A549 (cell line): ENCODE measurements around the gene FUBP1. TPM values are rescaled to one million over a fixed set of nuclear protein-coding genes. Genes with fewer than 3 reads are reported as not detected.
A peak's percentile ranks its signal among the peaks of the same experiment; 100 is the strongest.

Experiments used
- ATAC-seq, 2 experiments: fragments of 200-7000 bp in 1 of 2; fragments of >200 bp in 1 of 2; cut with Nextera tagmentation in 1 of 2; cut with Tn5 transposase in 1 of 2; 3 replicates each; pipeline versions ENCODE4 v1.8.0 to v1.9.1; 2018 to 2020; ENCODE audit warnings: mild to moderate bottlenecking in 1 of 2, moderate library complexity in 1 of 2
- CTCF ChIA-PET: fragments of 300-600 bp; sonication (Branson Sonifier 250); formaldehyde crosslinking; extraction: SDS; loops from one replicate; lab custom pipeline; 2021; ENCODE audit warnings: antibody characterized with exemption, inconsistent platforms; lab: Yijun Ruan, JAX
- POLR2A ChIA-PET: fragments of 350-600 bp; formaldehyde crosslinking; extraction: SDS; loops from one replicate; lab custom pipeline; 2021; ENCODE audit warnings: antibody characterized with exemption, inconsistent platforms; lab: Yijun Ruan, JAX
- DNase-seq, 2 experiments: peaks; one replicate each; pipeline versions ENCODE4 v3.0.0 to v3.0.0-alpha.2; 2011 to 2016; ENCODE audit warnings: low read depth in 1 of 2, low spot score in 1 of 2
- FAIRE-seq: peaks from 2 replicates; lab custom pipeline; 2011; peaks lifted over from hg19 to GRCh38; lab: Jason Lieb, UNC
- H3K27ac ChIP-seq, 2 experiments: fragments of >200 bp; sonication (Bioruptor Twin); formaldehyde crosslinking; 3 replicates each; pipeline ENCODE4 v1.5.1; 2016 to 2017
- H3K4me1 ChIP-seq: fragments of >200 bp; sonication (Bioruptor Twin); formaldehyde crosslinking; 3 replicates; pipeline ENCODE4 v1.6.1; 2016
- H3K4me2 ChIP-seq: fragments of >200 bp; sonication (Bioruptor Twin); formaldehyde crosslinking; 3 replicates; pipeline ENCODE4 v1.6.1; 2016
- H3K4me3 ChIP-seq: fragments of >200 bp; sonication (Bioruptor Twin); formaldehyde crosslinking; 3 replicates; pipeline ENCODE4 v1.5.1; 2016
- H3K9me3 ChIP-seq: fragments of >200 bp; sonication (Bioruptor Twin); formaldehyde crosslinking; 3 replicates; pipeline ENCODE4 v1.6.1; 2016
- BCL3 ChIP-seq: fragments of >200 bp; sonication (Bioruptor Twin); formaldehyde crosslinking; IDR thresholded peaks from 3 replicates; pipeline ENCODE4 v1.6.1; 2016
- EHMT2 ChIP-seq: fragments of 200-600 bp; sonication (generic); IDR thresholded peaks from 2 replicates; pipeline ENCODE4 v1.6.1; 2016; ENCODE audit warnings: antibody characterized with exemption, low read depth, mild to moderate bottlenecking, moderate library complexity
- ELK1 ChIP-seq: fragments of 150-350 bp; IDR thresholded peaks from 2 replicates; pipeline ENCODE4 v1.6.1; 2014; ENCODE audit warnings: low read depth, mild to moderate bottlenecking, low read length
- EP300 ChIP-seq, 2 experiments: fragments of >200 bp; sonication (Bioruptor Twin); formaldehyde crosslinking; IDR thresholded peaks; 2 replicates in 1 of 2; 3 replicates in 1 of 2; pipeline ENCODE4 v1.6.1; 2016 to 2017
- FOSB ChIP-seq: fragments of 250-450 bp; sonication (Bioruptor Pico); IDR thresholded peaks from 2 replicates; pipeline ENCODE4 v1.5.0; 2020; ENCODE audit warnings: mild to moderate bottlenecking, moderate library complexity
- GATA3 ChIP-seq: IDR thresholded peaks from 2 replicates; pipeline ENCODE4 v1.6.1; 2012; ENCODE audit warnings: borderline replicate concordance
- HDAC2 ChIP-seq: fragments of 200-600 bp; sonication (generic); IDR thresholded peaks from 2 replicates; pipeline ENCODE4 v1.6.1; 2016
- HES2 ChIP-seq: fragments of >200 bp; sonication (Bioruptor Twin); formaldehyde crosslinking; IDR thresholded peaks from 2 replicates; pipeline ENCODE4 v1.6.1; 2016
- HOXB13 ChIP-seq: fragments of 250-450 bp; sonication (Bioruptor Pico); IDR thresholded peaks from 2 replicates; pipeline ENCODE4 v1.5.0; 2020; ENCODE audit warnings: low read depth, mild to moderate bottlenecking, moderate library complexity
- JUNB ChIP-seq: fragments of >200 bp; sonication (Bioruptor Twin); formaldehyde crosslinking; IDR thresholded peaks from 2 replicates; pipeline ENCODE4 v1.6.1; 2016
- KDM5A ChIP-seq: fragments of 200-600 bp; sonication (generic); IDR thresholded peaks from 2 replicates; pipeline ENCODE4 v1.6.1; 2016; ENCODE audit warnings: antibody characterized with exemption, mild to moderate bottlenecking
- MAX ChIP-seq: IDR thresholded peaks from 2 replicates; pipeline ENCODE4 v1.6.1; 2012
- MAZ ChIP-seq: fragments of 150-350 bp; IDR thresholded peaks from 2 replicates; pipeline ENCODE4 v1.6.1; 2014; ENCODE audit warnings: antibody characterized with exemption, low read depth, low read length, borderline replicate concordance
- MYC ChIP-seq: IDR thresholded peaks from 2 replicates; pipeline ENCODE4 v1.6.1; 2012; ENCODE audit warnings: mild to moderate bottlenecking, inconsistent platforms, low read length, improper control_type of control experiment, borderline replicate concordance
- NPAS2 ChIP-seq: fragments of 250-450 bp; sonication (Bioruptor Pico); IDR thresholded peaks from 2 replicates; pipeline ENCODE4 v1.8.0; 2022; ENCODE audit warnings: mild to moderate bottlenecking, moderate library complexity, borderline replicate concordance
- NR3C1 ChIP-seq: fragments of >200 bp; sonication (Bioruptor Twin); formaldehyde crosslinking; IDR thresholded peaks from 3 replicates; pipeline ENCODE4 v1.6.1; 2017
- PHF8 ChIP-seq: fragments of 200-600 bp; sonication (generic); IDR thresholded peaks from 2 replicates; pipeline ENCODE4 v1.6.1; 2016; ENCODE audit warnings: low read depth, mild to moderate bottlenecking, antibody characterized with exemption, moderate library complexity, borderline replicate concordance
- POLR2A ChIP-seq: IDR thresholded peaks from 2 replicates; pipeline ENCODE4 v1.6.1; 2012; ENCODE audit warnings: mild to moderate bottlenecking, low read length
- RNF2 ChIP-seq: fragments of 200-600 bp; sonication (generic); IDR thresholded peaks from 2 replicates; pipeline ENCODE4 v1.6.1; 2016; ENCODE audit warnings: low read depth, mild to moderate bottlenecking, antibody characterized with exemption, moderate library complexity, borderline replicate concordance
- SREBF2 ChIP-seq: fragments of 450-650 bp; IDR thresholded peaks from 2 replicates; pipeline ENCODE4 v1.6.1; 2014; ENCODE audit warnings: mild to moderate bottlenecking, moderate library complexity
- TP53 ChIP-seq: fragments of 250-450 bp; sonication (Bioruptor Pico); IDR thresholded peaks from 2 replicates; pipeline ENCODE4 v1.5.0; 2021; ENCODE audit warnings: mild to moderate bottlenecking, moderate library complexity
- ZFP36 ChIP-seq: fragments of 450-650 bp; IDR thresholded peaks from 2 replicates; pipeline ENCODE4 v1.6.1; 2014; ENCODE audit warnings: borderline replicate concordance; ENCODE audit not compliant: partially characterized antibody
- ZSCAN20 ChIP-seq: fragments of 250-450 bp; sonication (Bioruptor Pico); IDR thresholded peaks from 2 replicates; pipeline ENCODE4 v1.8.0; 2022; ENCODE audit warnings: mild to moderate bottlenecking, moderate library complexity
- WGBS: methylation state at CpG from one replicate; pipeline ENCODE4 v1.1.6; 2017; ENCODE audit errors: missing lambda C conversion rate; 5-methylcytosine and 5-hydroxymethylcytosine counted together
- polyA plus RNA-seq, 4 experiments: library from polyadenylated mRNA; depleted of rRNA in 3 of 4; stranded (reverse); fragments of >200 nt; fragmentation: RNase III in 1 of 4; extraction: RNeasy Plus Mini Kit Qiagen cat#74134 plus additional on column Dnase treatment in 1 of 4; gene quantifications; 2 replicates in 3 of 4; 3 replicates in 1 of 4; pipeline ENCODE4 v1.2.3, GENCODE V29; 2011 to 2017

FUBP1 gene
- polyA plus RNA-seq, 2 of the 4 experiments (the other 2 are of a cell fraction): 128 to 183 TPM

- DNase-seq (no peak), FAIRE-seq (no peak), ATAC-seq (no peak; a peak in 1 of 6 replicates)
- no peaks in the 10 kb centered on the region for H3K4me1 ChIP-seq
- no peak overlapping the region for H3K4me2 ChIP-seq
- no peaks in the 10 kb centered on the region for H3K9me3 ChIP-seq
- TF ChIP-seq POLR2A: no peak
- TF ChIP-seq ZFP36: no peak
- no peak for TF ChIP-seq TP53 (CRISPR knock-in tag)
- no peak for TF ChIP-seq ZSCAN20 (CRISPR knock-in tag)
- H3K4me3 ChIP-seq: no peak overlapping the region
- WGBS: 95% methylated on average over 1 of the region's 1 CpG
- ChIA-PET POLR2A (interaction anchor here (0.7 to 1.9 kb wide), 4 partner anchors 14 to 92 kb away, joined by 3 to 11 read pairs (median 4); partner anchors contain the start of genes DNAJB4 and FUBP1), CTCF (no interaction called here)
- no peak overlapping the region for H3K27ac ChIP-seq
Measured at GRCh38 chr1:78019024-78019423, 40.2 kb upstream of the FUBP1 start.

GRCh38 chr1:78015148-78015547 lies 36.3 kb upstream of the FUBP1 start:
- H3K4me3 ChIP-seq: no peak overlapping the region
- ChIA-PET POLR2A (interaction anchor here (2.5 kb wide), 1 partner anchor 11 kb away, joined by 15 read pairs; the partner anchor contains the start of gene DNAJB4), CTCF (interaction anchor here (2.3 kb wide), 1 partner anchor 99 kb away, joined by 10 read pairs; no protein-coding TSS in a partner anchor)
- DNase-seq (no peak), FAIRE-seq (no peak), ATAC-seq (no peak)
- no peak overlapping the region for H3K27ac ChIP-seq
- no peak overlapping the region for H3K4me2 ChIP-seq
- no peak for TF ChIP-seq HOXB13
- TF ChIP-seq GATA3: no peak
- no peak for TF ChIP-seq BCL3
- TF ChIP-seq FOSB (CRISPR knock-in tag): no peak
- no peak for TF ChIP-seq EP300 (IDR thresholded peaks at IDR 0.05)
- no peak for TF ChIP-seq NPAS2 (CRISPR knock-in tag)
- TF ChIP-seq EHMT2: no peak
- no peaks in the 10 kb centered on the region for H3K9me3 ChIP-seq
- peaks cover 9% of the 10 kb centered on the region; the same call in 1 of the 3 replicates for H3K4me1 ChIP-seq

GRCh38 chr1:78011050-78011449 lies 32.2 kb upstream of the FUBP1 start:
- peak overlapping the region; percentile 87 for H3K4me2 ChIP-seq
- H3K4me3 ChIP-seq: no peak overlapping the region
- H3K27ac ChIP-seq: peak overlapping the region in 1 of 2 experiments; percentile 41; a peak in 1 of 6 replicates
- no peak for TF ChIP-seq PHF8
- TF ChIP-seq MAX: no peak
- no peak for TF ChIP-seq NR3C1
- TF ChIP-seq ELK1: no peak
- TF ChIP-seq MYC: no peak
- TF ChIP-seq JUNB: no peak
- ChIA-PET CTCF (interaction anchor here (3.1 kb wide), 1 partner anchor 103 kb away, joined by 17 read pairs; no protein-coding TSS in a partner anchor), POLR2A (interaction anchor here (1.5 kb wide), 1 partner anchor 92 kb away, joined by 3 read pairs; no protein-coding TSS in a partner anchor)
- no peak for DNase-seq
- FAIRE-seq: no peak
- H3K9me3 ChIP-seq: no peaks in the 10 kb centered on the region
- 89% methylated on average over 2 of the region's 2 CpGs for WGBS
- no peak for ATAC-seq
- peaks cover 24% of the 10 kb centered on the region; the same call in 2 of the 3 replicates for H3K4me1 ChIP-seq

GRCh38 chr1:78009836-78010235 lies 31.0 kb upstream of the FUBP1 start:
- H3K4me2 ChIP-seq: peak overlapping the region; percentile 87
- peak overlapping the region in 1 of 2 experiments; percentile 42; a peak in 2 of 6 replicates for H3K27ac ChIP-seq
- FAIRE-seq (no peak), DNase-seq (no peak), ATAC-seq (no peak)
- ChIA-PET CTCF (interaction anchor here (3.1 kb wide), 1 partner anchor 105 kb away, joined by 17 read pairs; no protein-coding TSS in a partner anchor), POLR2A (interaction anchor here (1.5 kb wide), 1 partner anchor 93 kb away, joined by 3 read pairs; no protein-coding TSS in a partner anchor)
- TF ChIP-seq PHF8 (no peak), MAZ (no peak), HDAC2 (no peak), NPAS2 (CRISPR knock-in tag) (no peak), RNF2 (no peak), SREBF2 (no peak), KDM5A (no peak), HES2 (no peak)
- WGBS: 71% methylated on average over 3 of the region's 3 CpGs
- 0 out of 3 replicates have a peak overlapping the region, but pooled peaks have one; percentile 4 for H3K4me3 ChIP-seq
- H3K9me3 ChIP-seq: no peaks in the 10 kb centered on the region
- peaks cover 24% of the 10 kb centered on the region; the same call in 2 of the 3 replicates for H3K4me1 ChIP-seq
